Measurements from ENCODE around the gene PDE11A.
"Not testable (repeated sequence)": the region's sequence is repeated elsewhere in the genome, so short reads cannot be mapped to it uniquely, and the experiment has no call there.

PDE11A gene

GRCh38 chr2:178047391-178047790 lies 25.2 kb downstream of the PDE11A start:
- Histone ChIP-seq H4K20me1 (ENCODE audit: low read depth, low read length) (no peaks in the 10 kb centered on the region), H3K79me2 (ENCODE audit: insufficient read depth, low read length) (no peaks in the 10 kb centered on the region), H3K27ac (ENCODE audit: low read depth, low read length) (no peak overlapping the region), H3K36me3 (ENCODE audit: low read length) (no peaks in the 10 kb centered on the region), H3F3A (ENCODE audit: insufficient read depth) (no peaks in the 10 kb centered on the region), H3K27me3 (ENCODE audit: low read length) (no peaks in the 10 kb centered on the region), H2AFZ (ENCODE audit: low read depth, low read length, severe bottlenecking) (no peak overlapping the region), H3K9me2 (replicated peaks; ENCODE audit: insufficient read depth, low read length) (no peaks in the 10 kb centered on the region), H3K9ac (ENCODE audit: low read length) (no peak overlapping the region), H3K9me3 (ENCODE audit: insufficient read depth, low read length) (no peaks in the 10 kb centered on the region), H3K4me3 (ENCODE audit: insufficient read depth, low read length, poor library complexity, severe bottlenecking) (no peak overlapping the region), H3K4me2 (ENCODE audit: low read depth, low read length, poor library complexity, severe bottlenecking) (no peak overlapping the region)
- no peak for TF ChIP-seq EZH2phosphoT487 (conservative IDR thresholded peaks at IDR 0.05; ENCODE audit: low read length)
- no peak for TF ChIP-seq CTCF (IDR thresholded peaks at IDR 0.05; ENCODE audit: insufficient read depth, low read length, poor library complexity, severe bottlenecking)

DNA sequence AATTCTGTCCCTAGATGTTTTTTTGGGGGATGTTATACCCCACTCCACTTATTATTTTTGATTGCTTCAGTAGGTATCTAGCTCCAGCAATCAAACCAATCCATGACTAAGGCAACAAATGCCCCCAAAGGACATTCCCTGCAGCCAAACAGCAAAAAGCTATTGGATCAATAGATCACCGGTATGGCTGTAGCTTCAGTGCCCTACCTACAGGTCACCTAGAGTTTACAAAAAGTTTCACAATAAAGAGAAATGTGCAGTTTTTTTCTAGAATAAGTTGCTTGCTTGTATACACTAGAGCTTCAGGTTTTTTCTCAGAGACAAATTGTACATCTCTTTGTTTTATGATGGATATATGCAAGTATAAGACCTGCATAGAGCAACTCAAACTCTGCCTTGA lies 27.7 kb downstream of the PDE11A start:
- Histone ChIP-seq H3K9ac (ENCODE audit: low read length) (no peak overlapping the region), H3K36me3 (ENCODE audit: low read length) (no peaks in the 10 kb centered on the region), H4K20me1 (ENCODE audit: low read depth, low read length) (no peaks in the 10 kb centered on the region), H3K9me3 (ENCODE audit: insufficient read depth, low read length) (no peaks in the 10 kb centered on the region), H3F3A (ENCODE audit: insufficient read depth) (no peaks in the 10 kb centered on the region), H3K9me2 (replicated peaks; ENCODE audit: insufficient read depth, low read length) (no peaks in the 10 kb centered on the region), H3K79me2 (ENCODE audit: insufficient read depth, low read length) (no peaks in the 10 kb centered on the region), H3K4me3 (ENCODE audit: insufficient read depth, low read length, poor library complexity, severe bottlenecking) (no peak overlapping the region), H3K4me2 (ENCODE audit: low read depth, low read length, poor library complexity, severe bottlenecking) (no peak overlapping the region), H2AFZ (ENCODE audit: low read depth, low read length, severe bottlenecking) (no peak overlapping the region), H3K27me3 (ENCODE audit: low read length) (no peaks in the 10 kb centered on the region), H3K27ac (ENCODE audit: low read depth, low read length) (no peak overlapping the region)
- TF ChIP-seq CTCF (IDR thresholded peaks at IDR 0.05; ENCODE audit: insufficient read depth, low read length, poor library complexity, severe bottlenecking): no peak
- no peak for TF ChIP-seq EZH2phosphoT487 (conservative IDR thresholded peaks at IDR 0.05; ENCODE audit: low read length)

- no peak overlapping the region for H3K4me3 ChIP-seq (ENCODE audit: insufficient read depth, low read length, poor library complexity, severe bottlenecking)
- no peak overlapping the region for H2AFZ ChIP-seq (ENCODE audit: low read depth, low read length, severe bottlenecking)
- no peaks in the 10 kb centered on the region for H3F3A ChIP-seq (ENCODE audit: insufficient read depth)
- H3K27ac ChIP-seq (ENCODE audit: low read depth, low read length): no peak overlapping the region
- H3K9ac ChIP-seq (ENCODE audit: low read length): no peak overlapping the region
- no peaks in the 10 kb centered on the region for H3K36me3 ChIP-seq (ENCODE audit: low read length)
- no peaks in the 10 kb centered on the region for H3K27me3 ChIP-seq (ENCODE audit: low read length)
- H3K4me2 ChIP-seq (ENCODE audit: low read depth, low read length, poor library complexity, severe bottlenecking): no peak overlapping the region
- no peaks in the 10 kb centered on the region for H4K20me1 ChIP-seq (ENCODE audit: low read depth, low read length)
- no peaks in the 10 kb centered on the region for H3K9me2 ChIP-seq (replicated peaks; ENCODE audit: insufficient read depth, low read length)
- H3K79me2 ChIP-seq (ENCODE audit: insufficient read depth, low read length): no peaks in the 10 kb centered on the region
- no peaks in the 10 kb centered on the region for H3K9me3 ChIP-seq (ENCODE audit: insufficient read depth, low read length)
- TF ChIP-seq EZH2phosphoT487 (conservative IDR thresholded peaks at IDR 0.05; ENCODE audit: low read length): no peak
- no peak for TF ChIP-seq CTCF (IDR thresholded peaks at IDR 0.05; ENCODE audit: insufficient read depth, low read length, poor library complexity, severe bottlenecking)
These were observed 29.3 kb downstream of the PDE11A start for GRCh38 chr2:178043266-178043665.

DNA sequence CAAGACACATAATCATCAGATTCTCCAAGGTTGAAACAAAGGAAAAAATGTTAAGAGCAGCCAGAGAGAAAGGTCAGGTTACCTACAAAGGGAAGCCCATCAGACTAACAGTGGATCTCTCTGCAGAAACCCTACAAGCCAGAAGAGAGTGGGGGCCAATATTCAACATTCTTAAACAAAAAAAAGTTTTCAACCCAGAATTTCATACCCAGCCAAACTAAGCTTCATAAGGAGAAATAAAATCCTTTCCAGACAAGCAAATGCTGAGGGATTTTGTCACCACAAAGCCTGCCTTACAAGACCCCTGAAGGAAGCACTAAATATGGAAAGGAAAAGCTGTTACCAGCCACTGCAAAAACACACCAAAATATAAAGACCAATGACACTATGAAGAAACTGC lies 39.0 kb downstream of the PDE11A start:
- not testable (repeated sequence) for H3K9me2 ChIP-seq (replicated peaks; ENCODE audit: insufficient read depth, low read length); H3K9ac ChIP-seq (ENCODE audit: low read length); H3K4me3 ChIP-seq (ENCODE audit: insufficient read depth, low read length, poor library complexity, severe bottlenecking); H3K27ac ChIP-seq (ENCODE audit: low read depth, low read length); H3K4me2 ChIP-seq (ENCODE audit: low read depth, low read length, poor library complexity, severe bottlenecking); H3K9me3 ChIP-seq (ENCODE audit: insufficient read depth, low read length); H2AFZ ChIP-seq (ENCODE audit: low read depth, low read length, severe bottlenecking); H3K27me3 ChIP-seq (ENCODE audit: low read length); H3F3A ChIP-seq (ENCODE audit: insufficient read depth); H4K20me1 ChIP-seq (ENCODE audit: low read depth, low read length); H3K36me3 ChIP-seq (ENCODE audit: low read length); H3K79me2 ChIP-seq (ENCODE audit: insufficient read depth, low read length)

All from SU-DHL-6 (cell line).